K562 (cell line): Measurements from ENCODE around the gene SPIN2A. TPM values are rescaled to one million over a fixed set of nuclear protein-coding genes. Genes with fewer than 3 reads are reported as not detected.
"Not testable (repeated sequence)": the region's sequence is repeated elsewhere in the genome, so short reads cannot be mapped to it uniquely, and the experiment has no call there.

Source experiments
- ATAC-seq: fragments of 200-7000 bp; cut with Tn5 transposase; 3 replicates; pipeline ENCODE4 v1.9.1; 2020; ENCODE audit warnings: moderate library complexity
- BruUV-seq: library from RNA; stranded (reverse); fragments of 400-500 nt; replicated peaks from 2 replicates; lab custom pipeline; 2021; lab: Mats Ljungman, UMichigan
- CTCF ChIA-PET: fragments of 300-600 bp; formaldehyde crosslinking; extraction: SDS; loops from one replicate; lab custom pipeline; 2021; ENCODE audit warnings: low intra/inter-chr PET ratio; lab: Yijun Ruan, JAX
- POLR2A ChIA-PET: fragments of 300-600, 350-650 bp; sonication (Branson Sonifier 250); formaldehyde crosslinking; extraction: SDS; loops from one replicate; lab custom pipeline; 2021; ENCODE audit warnings: antibody characterized with exemption, inconsistent platforms; lab: Yijun Ruan, JAX
- DNase-seq, 4 experiments: peaks; one replicate each; pipeline versions ENCODE4 v3.0.0 to v3.0.0-alpha.2; 2011 to 2018; ENCODE audit warnings: low spot score in 3 of 4, mixed read lengths in 3 of 4; ENCODE audit errors: extremely low read depth in 1 of 4
- FAIRE-seq: peaks from 2 replicates; lab custom pipeline; 2011; peaks lifted over from hg19 to GRCh38; lab: Jason Lieb, UNC
- H2AFZ ChIP-seq: 2 replicates; pipeline ENCODE4 v1.6.0; 2011; ENCODE audit warnings: low read depth, low read length, control low read depth, inconsistent platforms
- H3K27ac ChIP-seq: fragments of 200-600 bp; 3 replicates; pipeline ENCODE4 v1.8.0; 2011; ENCODE audit warnings: low read depth, mild to moderate bottlenecking, control low read depth, inconsistent platforms, low read length, moderate library complexity, mixed read lengths; ENCODE audit errors: extremely low read depth
- H3K27me3 ChIP-seq, 2 experiments: fragments of 300-600 bp in 1 of 2; 2 replicates in 1 of 2; 3 replicates in 1 of 2; pipeline versions ENCODE4 v1.6.0 to v1.8.0; 2011; ENCODE audit warnings: inconsistent platforms in 2 of 2, low read length in 2 of 2, mild to moderate bottlenecking in 1 of 2, mixed read lengths in 1 of 2, moderate library complexity in 1 of 2; ENCODE audit not compliant: control insufficient read depth in 2 of 2, insufficient read depth in 2 of 2
- H3K36me3 ChIP-seq: fragments of 300-600 bp; 3 replicates; pipeline ENCODE4 v1.8.0; 2011; ENCODE audit warnings: mild to moderate bottlenecking, low read length, inconsistent platforms; ENCODE audit not compliant: control insufficient read depth, insufficient read depth
- H3K4me1 ChIP-seq, 2 experiments: fragments of 200-600 bp in 1 of 2; replicated peaks in 1 of 2; 2 replicates in 1 of 2; 3 replicates in 1 of 2; pipeline versions ENCODE4 v1.5.1 to v1.8.0; 2011; ENCODE audit warnings: inconsistent platforms in 2 of 2, low read length in 2 of 2, mild to moderate bottlenecking in 1 of 2, mixed read lengths in 1 of 2, moderate library complexity in 1 of 2; ENCODE audit not compliant: control insufficient read depth in 2 of 2, insufficient read depth in 2 of 2
- H3K4me2 ChIP-seq: 2 replicates; pipeline ENCODE4 v1.6.1; 2011; ENCODE audit warnings: low read length, control low read depth, inconsistent platforms, mixed read lengths; ENCODE audit not compliant: insufficient read depth
- H3K4me3 ChIP-seq: fragments of 200-600 bp; sonication (generic), shearing (Covaris generic); 2 replicates; pipeline ENCODE4 v1.5.1; 2016; ENCODE audit warnings: control low read depth, inconsistent platforms
- H3K79me2 ChIP-seq: fragments of 200-600 bp; 3 replicates; pipeline ENCODE4 v1.8.0; 2011; ENCODE audit warnings: low read length, inconsistent platforms; ENCODE audit not compliant: control insufficient read depth, insufficient read depth
- H3K9ac ChIP-seq, 2 experiments: 2 replicates each; pipeline versions ENCODE4 v1.6.0 to v1.6.1; 2011; ENCODE audit warnings: low read depth in 2 of 2, low read length in 2 of 2, control low read depth in 1 of 2, inconsistent platforms in 1 of 2, mild to moderate bottlenecking in 1 of 2, mixed read lengths in 1 of 2; ENCODE audit not compliant: insufficient read depth in 1 of 2
- H3K9me1 ChIP-seq: one replicate; pipeline ENCODE4 v1.6.0; 2011; ENCODE audit warnings: inconsistent platforms, mild to moderate bottlenecking, low read length, moderate library complexity; ENCODE audit not compliant: control insufficient read depth, insufficient read depth
- H3K9me3 ChIP-seq: replicated peaks from 2 replicates; pipeline ENCODE4 v1.5.1; 2011; ENCODE audit warnings: low read depth, low read length, inconsistent platforms; ENCODE audit not compliant: control insufficient read depth, insufficient read depth
- H4K20me1 ChIP-seq: replicated peaks from 2 replicates; pipeline ENCODE4 v1.6.1; 2011; ENCODE audit warnings: low read length, inconsistent platforms, mixed read lengths; ENCODE audit not compliant: control insufficient read depth, insufficient read depth
- FOXK2 ChIP-seq, 2 experiments: fragments of 450-650 bp; IDR thresholded peaks in 1 of 2; conservative IDR thresholded peaks in 1 of 2; 2 replicates each; pipeline ENCODE4 v1.6.1; 2016; ENCODE audit warnings: low read depth in 2 of 2, mild to moderate bottlenecking in 1 of 2
- WGBS: fragments of 100-300 bp; shearing (Covaris generic); methylation state at CpG from one replicate; pipeline ENCODE4 v1.1.6; 2016; ENCODE audit warnings: low coverage, mixed read lengths; ENCODE audit not compliant: insufficient coverage; ENCODE audit errors: missing lambda C conversion rate; 5-methylcytosine and 5-hydroxymethylcytosine counted together
- in situ Hi-C: fragments of 300-500 bp; cut with MboI; formaldehyde crosslinking; loops from 4 replicates; pipeline ENCODE4 v1.15.0; 2018; ENCODE audit warnings: inconsistent platforms, mixed read lengths
- intact Hi-C: fragments of 100-400 bp; cut with micrococcal nuclease; formaldehyde crosslinking; loops from 2 replicates; pipeline ENCODE4 v1.14.2; 2022
- polyA plus RNA-seq, 8 experiments: library from polyadenylated mRNA; depleted of rRNA in 4 of 8; stranded (reverse) in 5 of 8; unstranded in 3 of 8; fragments of >200 nt; fragmentation: Nextera tagmentation in 2 of 8; fragmentation: Illumina TruSeq in 1 of 8; extraction: Ambion mirVana in 2 of 8; extraction: Trizol in 1 of 8; gene quantifications; 2 replicates each; pipeline versions ENCODE4 v1.2.1 to v1.2.3, GENCODE V29; 2011 to 2014; ENCODE audit warnings: inconsistent platforms in 1 of 8, missing spikeins in 1 of 8
- total RNA-seq, 7 experiments: library from RNA; depleted of rRNA in 6 of 7; stranded (reverse); fragments of >200 nt in 6 of 7; fragmentation: Illumina TruSeq in 2 of 7; extraction: Trizol in 2 of 7; gene quantifications; 2 replicates each; pipeline versions ENCODE4 v1.2.1 to v1.2.3, GENCODE V29; 2011 to 2021; ENCODE audit warnings: low replicate concordance in 1 of 7
- TF ChIP-seq, protein P1 (sequence below), 2 experiments: IDR thresholded peaks; 2 replicates each; pipeline ENCODE4 v1.6.1; 2012; ENCODE audit warnings: improper control_type of control experiment in 2 of 2, low read depth in 2 of 2, low read length in 2 of 2, borderline replicate concordance in 1 of 2
- TF ChIP-seq, protein P2 (sequence below): sonication (generic); formaldehyde crosslinking; IDR thresholded peaks from 2 replicates; pipeline ENCODE4 v1.8.0; 2022; ENCODE audit warnings: missing genetic modification reagents, mild to moderate bottlenecking, moderate library complexity, borderline replicate concordance

SPIN2A gene
- total and polyA plus RNA-seq, 9 of the 15 experiments (the other 6 are each of a cell fraction or from before 2014, with no cell fraction given), result 0.03 to 1.6 (median 0.58) TPM

DNA sequence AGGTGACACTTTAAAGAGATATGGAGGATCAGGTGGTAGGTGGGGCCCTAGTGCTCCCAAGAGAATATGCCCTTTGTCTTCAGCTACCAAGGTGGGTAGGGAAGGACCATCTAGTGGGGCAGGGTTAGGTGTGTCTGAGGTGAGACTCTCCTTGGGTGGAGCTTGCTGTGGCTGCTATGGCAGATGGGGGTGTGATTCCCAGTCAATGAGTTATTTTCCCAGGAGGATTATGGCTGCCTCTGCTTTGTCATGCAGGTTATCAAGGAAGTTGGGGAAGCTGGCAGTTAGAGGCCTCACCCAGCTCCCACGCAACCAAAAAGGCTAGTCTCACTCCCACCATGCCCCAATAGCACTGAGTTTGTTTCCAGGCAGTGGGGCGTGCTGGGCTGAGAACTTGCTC, 18.0 kb upstream of the SPIN2A start (continued):
- TF ChIP-seq, protein P1, sequence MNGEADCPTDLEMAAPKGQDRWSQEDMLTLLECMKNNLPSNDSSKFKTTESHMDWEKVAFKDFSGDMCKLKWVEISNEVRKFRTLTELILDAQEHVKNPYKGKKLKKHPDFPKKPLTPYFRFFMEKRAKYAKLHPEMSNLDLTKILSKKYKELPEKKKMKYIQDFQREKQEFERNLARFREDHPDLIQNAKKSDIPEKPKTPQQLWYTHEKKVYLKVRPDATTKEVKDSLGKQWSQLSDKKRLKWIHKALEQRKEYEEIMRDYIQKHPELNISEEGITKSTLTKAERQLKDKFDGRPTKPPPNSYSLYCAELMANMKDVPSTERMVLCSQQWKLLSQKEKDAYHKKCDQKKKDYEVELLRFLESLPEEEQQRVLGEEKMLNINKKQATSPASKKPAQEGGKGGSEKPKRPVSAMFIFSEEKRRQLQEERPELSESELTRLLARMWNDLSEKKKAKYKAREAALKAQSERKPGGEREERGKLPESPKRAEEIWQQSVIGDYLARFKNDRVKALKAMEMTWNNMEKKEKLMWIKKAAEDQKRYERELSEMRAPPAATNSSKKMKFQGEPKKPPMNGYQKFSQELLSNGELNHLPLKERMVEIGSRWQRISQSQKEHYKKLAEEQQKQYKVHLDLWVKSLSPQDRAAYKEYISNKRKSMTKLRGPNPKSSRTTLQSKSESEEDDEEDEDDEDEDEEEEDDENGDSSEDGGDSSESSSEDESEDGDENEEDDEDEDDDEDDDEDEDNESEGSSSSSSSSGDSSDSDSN (IDR thresholded peaks at IDR 0.05; ENCODE audit: borderline replicate concordance in 1 of 2, low read depth in 2 of 2, low read length in 2 of 2), result no peak
- TF ChIP-seq, all 486 proteins: peak for 3

DNA sequence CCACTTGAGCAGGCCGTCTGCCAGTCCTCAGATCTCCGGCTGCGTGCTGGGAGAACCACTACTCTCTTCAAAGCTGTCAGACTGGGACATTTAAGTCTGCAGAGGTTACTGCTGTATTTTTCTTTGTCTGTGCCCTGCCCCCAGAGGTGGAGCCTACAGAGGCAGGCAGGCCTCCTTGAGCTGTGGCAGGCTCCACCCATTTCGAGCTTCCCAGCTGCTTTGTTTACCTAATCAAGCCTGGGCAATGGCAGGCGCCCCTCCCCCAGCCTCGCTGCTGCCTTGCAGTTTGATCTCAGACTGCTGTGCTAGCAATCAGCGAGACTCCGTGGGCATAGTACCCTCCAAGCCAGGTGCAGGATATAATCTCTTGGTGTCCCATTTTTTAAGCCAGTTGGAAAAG, 15.0 kb upstream of the SPIN2A start:
- CTCF ChIA-PET, FAIRE-seq, H3K27ac ChIP-seq, H3K4me2 ChIP-seq: not testable (repeated sequence)
- peak in 1 of 4 experiments; percentile 30 for DNase-seq
- peak in 1 of 2 experiments; percentile 44; a peak in 1 of 4 replicates for TF ChIP-seq FOXK2 (conservative IDR thresholded peaks at IDR 0.05 in 1 of 2, IDR thresholded peaks at IDR 0.05 in 1 of 2; ENCODE audit: low read depth in 2 of 2)
- TF ChIP-seq, protein P2, sequence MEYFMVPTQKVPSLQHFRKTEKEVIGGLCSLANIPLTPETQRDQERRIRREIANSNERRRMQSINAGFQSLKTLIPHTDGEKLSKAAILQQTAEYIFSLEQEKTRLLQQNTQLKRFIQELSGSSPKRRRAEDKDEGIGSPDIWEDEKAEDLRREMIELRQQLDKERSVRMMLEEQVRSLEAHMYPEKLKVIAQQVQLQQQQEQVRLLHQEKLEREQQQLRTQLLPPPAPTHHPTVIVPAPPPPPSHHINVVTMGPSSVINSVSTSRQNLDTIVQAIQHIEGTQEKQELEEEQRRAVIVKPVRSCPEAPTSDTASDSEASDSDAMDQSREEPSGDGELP (CRISPR knock-in tag), result peak; percentile 41; the same call in 1 of the 2 replicates
- TF ChIP-seq, all 486 proteins: peak for 2; not testable (repeated sequence) for 484
- H3K79me2 ChIP-seq, H4K20me1 ChIP-seq, BruUV-seq, H3K9me3 ChIP-seq, in situ Hi-C loops, H2AFZ ChIP-seq, H3K36me3 ChIP-seq, H3K9me1 ChIP-seq, ATAC-seq, H3K27me3 ChIP-seq, H3K9ac ChIP-seq, H3K4me3 ChIP-seq, intact Hi-C loops, POLR2A ChIA-PET: not testable (repeated sequence)
- 10% methylated on average over 4 of the region's 8 CpGs for WGBS
- H3K4me1 ChIP-seq, result peaks cover 0 to 12% of the 10 kb centered on the region in 2 experiments; a peak in 3 of 5 replicates
